Right renal pelvis (tissue), 4 donors: ENCODE results near the gene C10orf71. TPM values are rescaled to one million over a fixed set of nuclear protein-coding genes. Genes with fewer than 3 reads are reported as not detected.

Experiments
- DNase-seq, 4 donors: peaks; one replicate each; pipeline ENCODE4 v3.0.0-alpha.2; 2013; ENCODE audit warnings: low read depth in 4 of 4, low spot score in 3 of 4, missing footprints in 1 of 4
- polyA plus RNA-seq, 4 donors: library from polyadenylated mRNA; unstranded; fragments of 120-200 nt; gene quantifications; one replicate each; pipeline ENCODE4 v1.2.1, GENCODE V29; 2013; ENCODE audit not compliant: insufficient read length in 4 of 4

C10orf71 gene
- polyA plus RNA-seq, 4 donors: 0.10 to 0.17 (median 0.14) TPM

- DNase-seq: no peak
These were observed 26.5 kb upstream of the C10orf71 start for GRCh38 chr10:49272251-49273081.

GRCh38 chr10:49273082-49273465 lies 25.9 kb upstream of the C10orf71 start:
- no peak for DNase-seq

- no peak for DNase-seq
These were observed 25.3 kb upstream of the C10orf71 start for GRCh38 chr10:49273626-49274025.

- DNase-seq: no peak
These were observed 24.1 kb upstream of the C10orf71 start for GRCh38 chr10:49274886-49275285.

- DNase-seq: no peak
These were observed 23.1 kb upstream of the C10orf71 start for GRCh38 chr10:49275896-49276295.

- DNase-seq: no peak
These were observed 22.4 kb upstream of the C10orf71 start for GRCh38 chr10:49276596-49276995.

GRCh38 chr10:49277973-49278372 lies 21.0 kb upstream of the C10orf71 start:
- no peak for DNase-seq

- DNase-seq: no peak
These were observed 20.4 kb upstream of the C10orf71 start for GRCh38 chr10:49278497-49278981.

GRCh38 chr10:49279015-49279880 lies 19.7 kb upstream of the C10orf71 start:
- no peak for DNase-seq

- no peak for DNase-seq
These were observed 19.0 kb upstream of the C10orf71 start for GRCh38 chr10:49280001-49280408.

- no peak for DNase-seq
These were observed 17.5 kb upstream of the C10orf71 start for GRCh38 chr10:49281461-49281860.

GRCh38 chr10:49282306-49282705 lies 16.7 kb upstream of the C10orf71 start:
- no peak for DNase-seq

GRCh38 chr10:49282879-49283341 lies 16.1 kb upstream of the C10orf71 start:
- no peak for DNase-seq

GRCh38 chr10:49283491-49283890 lies 15.5 kb upstream of the C10orf71 start:
- DNase-seq: no peak

GRCh38 chr10:49284356-49284755 lies 14.6 kb upstream of the C10orf71 start:
- no peak for DNase-seq

GRCh38 chr10:49285232-49285631 lies 13.7 kb upstream of the C10orf71 start:
- no peak for DNase-seq

- no peak for DNase-seq
These were observed 12.3 kb upstream of the C10orf71 start for GRCh38 chr10:49286686-49287085.

GRCh38 chr10:49287689-49288340 lies 11.2 kb upstream of the C10orf71 start:
- no peak for DNase-seq

GRCh38 chr10:49288341-49289065 lies 10.5 kb upstream of the C10orf71 start:
- DNase-seq: no peak

- DNase-seq: no peak
These were observed 9.5 kb upstream of the C10orf71 start for GRCh38 chr10:49289480-49289879.
